Stimulated activated CD8-positive, alpha-beta memory T cell treated with anti-CD3 and anti-CD28 coated beads, Interleukin-7, amount 100 ng/mL, for 1 hour (primary cell): Measurements from ENCODE around the gene RAB35.

ENCODE experiments used
- DNase-seq, 2 donors: peaks; one replicate each; pipeline ENCODE4 v3.0.0-alpha.2; 2020; ENCODE audit warnings: low read depth in 2 of 2

The RAB35 gene

GRCh38 chr12:120116441-120116791, at the start of gene RAB35:
Gene RAB35, minus strand, starts transcription at chr12:120116753. Its CDS starts 103 bp downstream, at chr12:120116650.
- DNase-seq = no peak

DNA sequence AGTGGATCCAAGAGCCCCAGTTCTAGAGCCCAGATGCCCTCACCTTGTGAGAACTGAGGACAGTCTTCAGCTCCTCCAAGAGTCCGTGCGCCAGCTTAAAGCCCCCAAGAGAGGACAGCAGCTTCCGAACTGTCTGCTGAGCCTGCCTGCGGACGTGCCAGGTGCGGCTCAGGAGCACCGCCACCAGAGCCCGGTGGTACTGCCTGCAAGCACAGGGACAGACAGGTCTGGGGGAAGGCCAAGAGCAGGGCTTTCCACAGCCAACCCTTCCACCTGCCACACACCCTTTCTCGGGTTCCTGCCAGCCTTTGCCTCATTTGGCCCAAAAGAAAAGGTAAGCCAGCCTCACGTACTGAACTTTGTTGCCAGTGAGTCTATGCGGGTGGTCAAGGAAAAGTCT, 47.7 kb upstream of the RAB35 start:
- DNase-seq = no peak

DNA sequence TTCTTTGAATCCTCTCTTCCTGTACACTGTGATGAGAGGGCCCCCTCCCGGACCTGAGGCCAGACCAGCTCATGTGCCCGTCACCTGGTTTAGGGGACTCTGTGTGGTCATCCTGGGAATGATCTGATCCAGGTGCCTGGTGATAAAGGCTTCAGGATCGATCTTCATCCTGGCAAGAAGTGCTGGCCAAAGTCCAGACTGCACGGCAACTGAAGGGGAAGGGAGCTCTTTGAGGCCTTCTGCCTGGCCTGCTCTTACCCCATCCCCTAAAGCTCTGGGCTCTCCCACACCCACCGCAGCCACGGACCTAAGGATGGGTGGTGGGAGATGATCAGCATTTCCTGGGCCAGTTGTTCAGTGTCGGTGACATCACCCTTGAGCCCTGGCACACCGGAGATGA, 46.2 kb upstream of the RAB35 start:
- DNase-seq = no peak

DNA sequence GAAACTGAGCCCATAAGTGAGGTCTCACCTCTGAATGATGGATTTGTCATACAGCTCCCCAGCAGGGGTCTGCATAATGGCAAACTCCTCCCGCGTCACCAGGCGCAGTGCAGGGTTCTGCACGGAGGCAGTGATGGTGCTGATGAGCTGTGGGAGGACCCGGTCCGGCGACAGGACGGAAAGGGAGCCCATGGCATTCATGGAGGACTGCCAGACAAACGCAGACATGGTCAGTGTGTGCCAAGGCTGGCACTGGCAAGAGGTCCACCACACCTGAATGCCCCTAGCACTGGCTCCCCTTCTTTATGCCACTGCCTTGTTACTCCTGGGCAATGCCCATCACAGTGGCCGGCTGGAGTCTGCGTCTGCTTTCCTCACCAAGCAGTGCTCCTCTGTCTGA, 45.3 kb upstream of the RAB35 start:
- DNase-seq = no peak

GRCh38 chr12:120159509-120160237, 43.1 kb upstream of the RAB35 start:
- DNase-seq = no peak

- no peak for DNase-seq
Observed at GRCh38 chr12:120158351-120158750, 41.8 kb upstream of the RAB35 start.

- DNase-seq = no peak
Observed at GRCh38 chr12:120157678-120158077, 41.1 kb upstream of the RAB35 start.

DNA sequence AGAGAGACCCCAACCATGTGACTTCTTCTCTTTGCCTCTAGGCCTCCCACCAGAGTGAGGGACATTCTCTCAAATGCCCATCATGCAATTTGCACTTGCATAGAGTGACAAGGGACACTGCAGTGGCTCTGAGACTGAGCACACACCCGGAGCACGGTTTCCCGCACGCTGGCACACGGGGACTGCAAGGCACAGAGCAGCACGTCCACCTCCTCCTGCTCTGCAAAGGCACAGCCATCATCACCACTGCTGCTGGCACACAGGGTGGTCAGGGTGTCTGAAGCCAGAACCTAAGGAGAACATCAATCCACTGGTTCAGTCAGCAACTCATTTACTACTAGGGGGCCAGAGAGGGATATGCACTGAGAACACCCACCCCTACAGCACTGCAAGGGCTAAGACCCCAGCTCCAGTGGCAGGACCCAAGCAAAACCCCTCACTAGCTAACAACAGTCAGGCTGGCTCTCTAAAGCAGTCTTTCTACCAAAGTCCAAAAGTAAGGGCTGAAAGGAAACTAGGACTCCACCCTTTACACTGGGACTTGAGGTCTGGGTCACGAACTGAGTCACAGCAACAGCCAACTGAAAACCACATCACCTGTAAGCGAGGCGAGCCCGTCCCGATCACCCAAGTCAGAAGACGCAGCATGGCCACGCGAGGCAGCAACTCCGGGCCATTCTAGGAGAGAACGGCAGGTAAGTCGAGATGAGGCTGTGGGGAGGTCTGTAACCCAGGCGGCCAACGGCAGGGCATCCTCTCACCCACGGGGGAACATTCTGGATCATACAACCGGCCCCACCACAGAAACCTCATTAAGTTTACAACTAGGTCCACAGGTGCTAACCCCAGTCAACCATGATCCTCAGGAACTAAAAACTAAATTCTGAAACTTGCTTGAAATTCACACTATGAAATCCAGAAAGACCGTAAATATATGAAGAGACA, 40.0 kb upstream of the RAB35 start:
- no peak for DNase-seq

- DNase-seq = no peak
Observed at GRCh38 chr12:120155072-120155471, 38.5 kb upstream of the RAB35 start.

DNA sequence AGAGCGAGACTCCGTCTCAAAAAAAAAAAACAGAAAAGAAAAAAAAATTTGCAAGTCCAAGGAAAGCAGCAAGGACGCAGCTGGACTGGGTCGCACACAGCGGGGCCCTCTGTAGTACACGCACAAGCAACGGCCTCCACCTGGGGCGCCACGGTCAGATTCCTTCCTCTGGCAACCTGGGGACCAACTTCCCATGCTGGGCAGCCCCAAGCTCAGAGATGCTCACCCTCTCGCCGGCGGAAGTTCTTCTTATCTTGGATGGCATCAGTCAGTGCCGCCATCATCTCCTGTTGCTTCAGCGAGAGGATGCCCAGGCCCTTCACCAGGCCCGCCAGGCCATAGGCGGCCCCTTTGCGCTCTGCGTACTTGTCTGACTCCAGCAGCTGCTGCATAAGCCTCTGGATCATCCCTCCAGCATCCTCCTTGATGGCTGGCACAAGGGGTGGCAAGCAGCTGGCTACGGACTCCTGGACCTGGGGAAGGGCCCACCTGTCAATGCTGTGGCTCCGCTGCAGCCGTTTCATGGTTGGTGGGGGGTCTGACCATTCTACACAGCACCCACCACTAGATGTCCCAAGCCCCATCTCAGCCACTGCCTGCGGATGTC, 34.5 kb upstream of the RAB35 start:
- no peak for DNase-seq

DNA sequence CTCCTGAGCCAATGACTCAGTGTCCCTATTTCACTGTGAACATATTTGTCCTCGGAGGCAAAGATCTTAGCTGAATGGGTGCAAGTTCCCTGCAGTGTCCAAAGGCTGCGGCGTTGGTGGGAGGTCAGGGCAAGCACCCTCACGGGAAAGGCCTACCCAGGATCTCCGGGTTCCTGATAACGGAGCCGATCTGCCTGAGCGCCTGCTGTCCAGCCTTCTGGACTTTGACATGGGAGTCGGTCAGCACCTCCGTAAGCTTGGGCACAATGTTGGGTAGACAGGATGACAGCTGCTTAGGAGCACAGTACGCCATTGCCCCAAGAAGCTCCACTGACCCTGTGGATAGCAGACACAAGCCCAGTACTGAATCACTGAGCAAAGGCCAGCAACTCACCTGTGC, 31.5 kb upstream of the RAB35 start:
- no peak for DNase-seq

DNA sequence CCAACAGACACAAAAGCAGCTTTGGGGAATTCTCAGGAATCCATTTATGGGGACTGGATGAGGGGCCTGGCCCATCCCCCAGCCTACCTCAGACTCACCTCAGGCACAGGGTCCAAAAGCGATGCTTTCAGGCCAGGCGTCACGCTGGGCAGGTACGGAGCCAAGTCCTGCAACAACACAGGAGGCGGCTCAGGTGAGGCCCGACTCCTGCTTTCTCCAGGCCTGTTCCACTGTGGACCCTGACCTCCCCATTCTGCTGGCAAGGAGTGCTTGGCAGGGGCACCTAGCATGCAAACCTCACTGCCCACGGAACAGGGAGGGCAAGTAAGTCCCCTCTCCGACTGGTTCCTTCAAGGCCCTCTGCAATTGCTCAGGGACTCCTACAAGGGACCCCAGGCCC, 28.6 kb upstream of the RAB35 start:
- no peak for DNase-seq

- no peak for DNase-seq
Observed at GRCh38 chr12:120144215-120144614, 27.7 kb upstream of the RAB35 start.

- no peak for DNase-seq
Observed at GRCh38 chr12:120142231-120142877, 25.8 kb upstream of the RAB35 start.

- DNase-seq = no peak
Observed at GRCh38 chr12:120141336-120141735, 24.8 kb upstream of the RAB35 start.

GRCh38 chr12:120140603-120141002, 24.1 kb upstream of the RAB35 start:
- DNase-seq = no peak

DNA sequence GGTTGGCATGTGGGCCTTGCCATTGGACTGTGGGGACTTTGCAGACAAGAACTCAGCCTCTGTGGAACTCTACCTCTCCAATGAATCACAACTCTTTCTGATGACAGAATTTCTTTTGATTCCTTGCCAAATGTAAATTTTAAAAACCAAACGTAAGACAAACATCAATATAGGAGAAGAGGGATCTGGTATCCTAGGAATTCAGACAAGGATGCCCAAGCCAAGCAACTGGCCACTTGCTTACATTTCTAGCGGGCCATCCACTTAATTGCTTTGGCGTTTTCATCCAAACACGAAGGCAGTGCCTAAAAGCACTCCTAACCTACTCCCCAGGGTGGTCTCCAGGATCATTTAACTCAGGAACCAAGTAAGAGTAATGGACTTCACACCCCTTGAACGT, 23.4 kb upstream of the RAB35 start:
- no peak for DNase-seq

DNA sequence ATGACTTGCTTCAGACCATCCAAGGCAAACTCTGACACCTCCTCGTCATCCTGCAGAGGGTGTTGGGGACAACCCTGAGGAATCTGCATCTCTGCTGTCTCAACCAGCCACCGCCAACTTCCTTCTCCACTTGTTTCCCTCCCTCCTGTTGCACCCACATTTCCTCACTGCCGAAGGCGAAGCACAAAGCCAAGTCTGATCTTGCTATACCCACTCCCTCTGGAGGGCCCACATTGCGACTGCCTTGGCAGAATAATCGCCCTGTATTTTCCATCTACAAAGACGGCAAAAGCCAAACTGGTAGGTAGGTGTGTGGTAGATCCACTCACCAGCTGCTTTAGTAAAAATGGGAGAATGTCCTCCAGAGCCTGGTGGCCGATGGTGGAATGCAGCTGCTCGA, 21.8 kb upstream of the RAB35 start:
- DNase-seq = no peak

DNA sequence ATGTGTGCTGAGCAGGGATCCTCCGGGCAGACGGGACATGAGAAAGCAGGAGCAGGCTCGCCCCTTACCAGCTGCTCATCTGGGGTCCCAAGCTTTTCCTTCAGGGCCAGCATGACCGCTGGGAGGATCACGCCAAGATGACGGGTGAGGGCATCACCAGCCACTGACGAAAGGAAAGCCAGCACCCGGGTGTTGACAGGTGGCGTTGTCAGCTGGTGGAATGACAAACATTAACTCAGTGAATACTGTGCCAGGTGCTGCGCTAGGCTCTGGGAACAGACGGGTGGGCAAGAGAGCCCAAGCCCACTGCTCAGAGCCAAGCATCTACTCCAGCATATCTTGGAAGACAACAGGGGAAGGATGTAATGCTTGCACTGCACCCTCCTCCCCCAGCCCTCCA, 21.3 kb upstream of the RAB35 start:
- DNase-seq = no peak

- no peak for DNase-seq
Observed at GRCh38 chr12:120136093-120136770, 19.7 kb upstream of the RAB35 start.

GRCh38 chr12:120134307-120134980, 17.9 kb upstream of the RAB35 start:
- no peak for DNase-seq
